Kidney (tissue), 14 donors: ENCODE measurements around the gene ANXA4. TPM values are rescaled to one million over a fixed set of nuclear protein-coding genes. Genes with fewer than 3 reads are reported as not detected.

Experiments used
- DNase-seq, 5 donors: peaks; one replicate each; pipeline ENCODE4 v3.0.0-alpha.2; 2013 to 2020
- FAIRE-seq: peaks from 2 replicates; lab custom pipeline; 2012; peaks lifted over from hg19 to GRCh38; lab: Jason Lieb, UNC
- H3K27ac ChIP-seq, 2 donors: one replicate each; pipeline ENCODE4 v1.7.0; 2013; ENCODE audit warnings: low read depth in 2 of 2, low read length in 2 of 2, inconsistent platforms in 1 of 2
- H3K27me3 ChIP-seq: one replicate; pipeline ENCODE4 v1.7.1; 2013; ENCODE audit warnings: low read length, inconsistent platforms; ENCODE audit not compliant: control insufficient read depth, insufficient read depth
- H3K36me3 ChIP-seq, 3 donors: one replicate each; pipeline versions ENCODE4 v1.7.0 to v1.7.1; 2013; ENCODE audit warnings: low read length in 3 of 3, control low read depth in 1 of 3, inconsistent platforms in 1 of 3; ENCODE audit not compliant: insufficient read depth in 3 of 3, control insufficient read depth in 2 of 3
- H3K4me1 ChIP-seq, 3 donors: one replicate each; pipeline versions ENCODE4 v1.7.0 to v1.7.1; 2013; ENCODE audit warnings: low read length in 3 of 3, inconsistent platforms in 1 of 3, low read depth in 1 of 3; ENCODE audit not compliant: control insufficient read depth in 2 of 3, insufficient read depth in 2 of 3
- H3K4me3 ChIP-seq, 3 donors: one replicate each; pipeline versions ENCODE4 v1.7.0 to v1.8.1; 2013; ENCODE audit warnings: low read length in 3 of 3, control low read depth in 1 of 3, inconsistent platforms in 1 of 3
- H3K9ac ChIP-seq, 3 donors: one replicate each; pipeline versions ENCODE4 v1.7.0 to v1.7.1; 2013; ENCODE audit warnings: low read length in 3 of 3, control low read depth in 1 of 3, inconsistent platforms in 1 of 3
- H3K9me3 ChIP-seq, 3 donors: one replicate each; pipeline versions ENCODE4 v1.7.0 to v1.7.1; 2013; ENCODE audit warnings: low read length in 3 of 3, control low read depth in 1 of 3, inconsistent platforms in 1 of 3; ENCODE audit not compliant: control insufficient read depth in 2 of 3, insufficient read depth in 1 of 3
- intact Hi-C: fragments of 100-400 bp; cut with DNase I; formaldehyde crosslinking; loops from one replicate; pipeline ENCODE4 v1.11.1; 2022
- polyA plus RNA-seq: library from polyadenylated mRNA; stranded (reverse); fragments of 350-450 nt; fragmentation: Illumina TruSeq; extraction: RNeasy Lipid Tissue Mini Kit (QIAGEN cat#74804); gene quantifications from one replicate; pipeline ENCODE4 v1.2.3, GENCODE V29; 2014; ENCODE audit warnings: low read depth, low replicate concordance; ENCODE audit not compliant: insufficient read depth
- total RNA-seq: library from RNA; stranded (reverse); fragmentation: NEBNext Ultra II Directional; extraction: Animal tissue kit (Norgen Biotek cat#: 25700); gene quantifications from one replicate; pipeline ENCODE4 v1.2.1, GENCODE V29; 2021
- TF ChIP-seq, protein P1 (sequence below): IDR thresholded peaks from 3 replicates; pipeline ENCODE4 v1.5.1; 2012; ENCODE audit warnings: mild to moderate bottlenecking, moderate library complexity, borderline replicate concordance; ENCODE audit not compliant: insufficient read depth; ENCODE audit errors: extremely low read depth
- donor health status: control.
- donor health status: control.
- donor health status: control.
- donor health status: control.
- donor health status: control.
- donor health status: DM: yes; HTN: yes; CAD: no.
- donor health status: Normal renal cell carcinoma (clear cell type).

ANXA4 gene
- total and polyA plus RNA-seq, 2 donors from 2014 or later: 168 to 287 TPM

DNA sequence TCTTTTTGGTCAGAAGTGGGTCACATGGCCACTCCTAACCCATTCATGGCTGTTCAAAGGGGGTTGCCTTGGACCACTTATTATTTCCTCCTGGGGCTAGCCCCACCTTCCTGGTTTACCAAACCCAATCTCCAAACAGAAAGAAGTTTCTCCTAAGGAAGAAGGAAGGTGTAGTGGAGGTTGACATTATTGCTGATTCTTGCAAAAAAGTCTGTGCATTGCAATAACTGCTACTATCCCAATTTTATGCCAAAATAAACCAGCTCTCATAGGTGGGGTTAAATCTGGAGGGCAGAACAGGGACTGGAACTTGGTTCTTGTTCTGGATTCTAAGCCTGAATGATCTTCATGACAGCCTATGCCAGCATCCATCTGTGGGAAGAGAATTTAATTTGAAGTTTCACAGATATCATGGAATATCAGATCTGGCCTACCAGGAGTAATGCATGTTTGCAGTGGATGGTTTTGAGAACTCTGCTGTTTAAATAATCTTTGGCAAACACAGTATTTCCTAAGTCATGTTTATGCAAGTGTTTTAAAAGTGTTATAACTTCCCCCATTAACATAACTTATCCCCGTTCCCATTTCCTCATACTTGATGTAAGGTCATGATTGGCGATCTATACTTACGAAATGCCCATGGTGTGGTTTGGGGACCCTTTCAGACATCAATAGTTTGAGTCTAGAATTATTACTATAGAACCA, 11.9 kb downstream of the ANXA4 start:
- no peak overlapping the region for H3K4me3 ChIP-seq
- H3K9ac ChIP-seq: no peak overlapping the region
- peaks cover 0 to 26% (median 15%) of the 10 kb centered on the region in 3 donors for H3K4me1 ChIP-seq
- intact Hi-C loops: no loop called here
- TF ChIP-seq, protein P1, sequence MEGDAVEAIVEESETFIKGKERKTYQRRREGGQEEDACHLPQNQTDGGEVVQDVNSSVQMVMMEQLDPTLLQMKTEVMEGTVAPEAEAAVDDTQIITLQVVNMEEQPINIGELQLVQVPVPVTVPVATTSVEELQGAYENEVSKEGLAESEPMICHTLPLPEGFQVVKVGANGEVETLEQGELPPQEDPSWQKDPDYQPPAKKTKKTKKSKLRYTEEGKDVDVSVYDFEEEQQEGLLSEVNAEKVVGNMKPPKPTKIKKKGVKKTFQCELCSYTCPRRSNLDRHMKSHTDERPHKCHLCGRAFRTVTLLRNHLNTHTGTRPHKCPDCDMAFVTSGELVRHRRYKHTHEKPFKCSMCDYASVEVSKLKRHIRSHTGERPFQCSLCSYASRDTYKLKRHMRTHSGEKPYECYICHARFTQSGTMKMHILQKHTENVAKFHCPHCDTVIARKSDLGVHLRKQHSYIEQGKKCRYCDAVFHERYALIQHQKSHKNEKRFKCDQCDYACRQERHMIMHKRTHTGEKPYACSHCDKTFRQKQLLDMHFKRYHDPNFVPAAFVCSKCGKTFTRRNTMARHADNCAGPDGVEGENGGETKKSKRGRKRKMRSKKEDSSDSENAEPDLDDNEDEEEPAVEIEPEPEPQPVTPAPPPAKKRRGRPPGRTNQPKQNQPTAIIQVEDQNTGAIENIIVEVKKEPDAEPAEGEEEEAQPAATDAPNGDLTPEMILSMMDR: no peak
- no peaks in the 10 kb centered on the region for H3K9me3 ChIP-seq
- no peaks in the 10 kb centered on the region for H3K27me3 ChIP-seq
- no peak for DNase-seq
- H3K27ac ChIP-seq: no peak overlapping the region
- no peaks in the 10 kb centered on the region for H3K36me3 ChIP-seq
- FAIRE-seq: no peak

DNA sequence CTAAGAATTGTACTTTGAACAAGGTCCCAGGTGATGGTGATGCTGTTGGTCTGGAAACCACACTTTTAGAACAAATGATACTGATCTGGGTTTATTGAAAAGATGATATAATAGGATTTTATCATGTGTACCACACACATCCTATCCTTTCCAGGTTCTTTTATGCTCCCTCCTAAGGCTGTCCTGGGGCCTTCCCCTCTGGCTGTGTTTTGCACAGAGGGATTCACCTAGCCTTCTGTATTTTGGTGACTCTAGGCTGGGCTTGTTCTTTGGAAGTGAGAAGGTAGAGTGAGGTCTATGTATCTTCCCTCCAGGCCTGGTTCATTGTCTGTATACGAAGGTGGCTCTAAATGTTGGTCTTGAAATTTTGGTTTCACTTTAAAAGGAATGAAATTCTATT, 12.7 kb downstream of the ANXA4 start:
- no peaks in the 10 kb centered on the region for H3K36me3 ChIP-seq
- H3K9ac ChIP-seq: peak overlapping the region in 2 of 3 donors; percentile 21 to 42
- H3K27me3 ChIP-seq: no peaks in the 10 kb centered on the region
- DNase-seq (peak in 1 of 5 donors; percentile 4), FAIRE-seq (no peak)
- H3K9me3 ChIP-seq: no peaks in the 10 kb centered on the region
- TF ChIP-seq, protein P1: no peak
- no peak overlapping the region for H3K4me3 ChIP-seq
- peak overlapping the region; percentile 14 to 63 for H3K27ac ChIP-seq
- peaks cover 0 to 26% (median 15%) of the 10 kb centered on the region in 3 donors for H3K4me1 ChIP-seq
- intact Hi-C loops: no loop called here

DNA sequence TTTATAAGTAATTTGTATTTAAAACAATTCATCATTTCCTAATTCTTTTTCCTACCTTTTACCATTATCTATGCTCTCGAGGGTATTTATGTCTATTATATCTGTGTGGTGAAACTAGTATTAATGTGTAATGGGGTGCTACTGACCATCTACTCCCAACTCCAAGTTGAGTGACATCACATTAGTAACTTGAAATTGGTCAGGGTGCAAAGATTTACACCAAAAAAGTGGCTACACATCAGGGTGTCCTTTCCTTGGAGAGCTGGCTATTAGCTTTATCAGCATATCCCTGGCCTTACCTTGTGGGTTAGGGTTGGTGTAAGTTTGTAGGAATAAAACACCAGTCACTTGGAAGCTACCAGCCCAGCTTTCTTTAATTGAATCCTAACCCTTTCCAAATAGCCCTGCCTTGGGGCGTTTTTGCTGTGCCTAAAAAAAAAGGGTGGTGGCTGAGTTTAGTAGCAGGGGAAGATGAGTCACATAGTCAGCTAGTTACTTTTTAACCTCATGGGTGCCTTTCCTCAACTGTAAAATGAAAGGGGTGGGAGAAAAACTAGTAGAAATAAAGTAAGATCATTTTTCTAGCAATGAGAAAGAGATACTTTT, 14.0 kb downstream of the ANXA4 start:
- Histone ChIP-seq H3K27me3 (no peaks in the 10 kb centered on the region), H3K27ac (peak overlapping the region; percentile 45 to 49), H3K9me3 (no peaks in the 10 kb centered on the region), H3K4me3 (no peak overlapping the region), H3K4me1 (peaks cover 0 to 26% (median 15%) of the 10 kb centered on the region in 3 donors), H3K36me3 (no peaks in the 10 kb centered on the region), H3K9ac (no peak overlapping the region)
- DNase-seq: peak in 1 of 5 donors; percentile 39
- TF ChIP-seq, protein P1: no peak
- no peak for FAIRE-seq
- intact Hi-C loops: no loop called here
